ENCODE results near the gene KCTD20. TPM values are rescaled to one million over a fixed set of nuclear protein-coding genes. Genes with fewer than 3 reads are reported as not detected.
A peak's percentile ranks its signal among the peaks of the same experiment; 100 is the strongest.

Gene KCTD20
- total and polyA plus RNA-seq, 9 of the 15 experiments (the other 6 are each of a cell fraction or from before 2014, with no cell fraction given): 28.9 to 160 (median 70.6) TPM

DNA sequence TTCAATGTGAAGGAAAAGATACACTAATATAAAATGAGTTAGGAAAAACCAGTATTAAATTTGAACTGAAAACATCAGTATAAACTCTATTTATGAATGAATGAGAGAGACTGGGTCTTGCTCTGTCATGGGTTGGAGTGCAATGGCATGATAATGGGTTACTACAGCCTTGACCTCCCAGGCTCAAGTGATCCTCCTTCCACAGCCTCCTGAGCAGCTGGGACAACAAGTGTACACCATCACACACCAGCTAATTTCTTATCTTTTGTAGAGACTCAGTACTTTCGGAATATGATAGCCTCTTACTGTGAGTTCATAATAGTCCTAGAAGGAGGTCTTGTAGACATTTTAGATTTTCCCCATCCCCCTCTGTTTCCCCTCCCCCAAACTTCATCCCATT, 21.4 kb downstream of the KCTD20 start:
- Histone ChIP-seq H3K9ac (ENCODE audit: insufficient read depth in 1 of 2, low read depth in 2 of 2, low read length in 2 of 2) (no peak overlapping the region), H2AFZ (ENCODE audit: low read depth, low read length) (no peak overlapping the region), H4K20me1 (replicated peaks; ENCODE audit: control insufficient read depth, insufficient read depth, low read length) (no peaks in the 10 kb centered on the region; the same call in 1 of the 2 replicates), H3K4me2 (ENCODE audit: insufficient read depth, low read length) (no peak overlapping the region), H3K4me1 (replicated peaks in 1 of 2; ENCODE audit: control insufficient read depth in 2 of 2, insufficient read depth in 2 of 2, low read length in 2 of 2) (no peaks in the 10 kb centered on the region; a peak in 3 of 5 replicates), H3K36me3 (ENCODE audit: control insufficient read depth, insufficient read depth, low read length) (peaks cover 15% of the 10 kb centered on the region; the same call in 2 of the 3 replicates), H3K79me2 (ENCODE audit: control insufficient read depth, insufficient read depth, low read length) (peaks cover 93% of the 10 kb centered on the region), H3K9me1 (ENCODE audit: control insufficient read depth, insufficient read depth, low read length) (no peaks in the 10 kb centered on the region), H3K27ac (ENCODE audit: extremely low read depth, low read depth, low read length) (no peak overlapping the region), H3K9me3 (replicated peaks; ENCODE audit: control insufficient read depth, insufficient read depth, low read depth, low read length) (no peaks in the 10 kb centered on the region; the same call in 1 of the 2 replicates), H3K4me3 (no peak overlapping the region), H3K27me3 (ENCODE audit: control insufficient read depth in 2 of 2, insufficient read depth in 2 of 2, low read length in 2 of 2) (no peaks in the 10 kb centered on the region)
- TF ChIP-seq KDM1A (IDR thresholded peaks at IDR 0.05) (peak in 1 of 2 experiments; percentile 25; a peak in 1 of 4 replicates), POLR2G (IDR thresholded peaks at IDR 0.05; ENCODE audit: low read depth, low read length) (0 out of 2 replicates have a peak, but pooled peaks have one; percentile 12), TAF9B (IDR thresholded peaks at IDR 0.05; ENCODE audit: partially characterized antibody) (no peak)
- POLR2A ChIA-PET: interaction anchor here (0.6 to 1.0 kb wide), 3 partner anchors 8 to 145 kb away, joined by 3 to 4 read pairs (median 3); no protein-coding TSS in a partner anchor
- peak; percentile 54 for ATAC-seq
- in situ Hi-C loops (cut with MboI) (no loop called here), intact Hi-C loops (cut with micrococcal nuclease) (no loop called here)
- CTCF ChIA-PET (ENCODE audit: low intra/inter-chr PET ratio): no interaction called here
- WGBS (ENCODE audit: insufficient coverage, low coverage, missing lambda C conversion rate): 73% methylated on average over 1 of the region's 1 CpG
- BruUV-seq (replicated peaks): no TSS peak
- DNase-seq (ENCODE audit: extremely low read depth in 1 of 4, low spot score in 3 of 4): peak in 1 of 4 experiments; percentile 31
- no peak for FAIRE-seq

DNA sequence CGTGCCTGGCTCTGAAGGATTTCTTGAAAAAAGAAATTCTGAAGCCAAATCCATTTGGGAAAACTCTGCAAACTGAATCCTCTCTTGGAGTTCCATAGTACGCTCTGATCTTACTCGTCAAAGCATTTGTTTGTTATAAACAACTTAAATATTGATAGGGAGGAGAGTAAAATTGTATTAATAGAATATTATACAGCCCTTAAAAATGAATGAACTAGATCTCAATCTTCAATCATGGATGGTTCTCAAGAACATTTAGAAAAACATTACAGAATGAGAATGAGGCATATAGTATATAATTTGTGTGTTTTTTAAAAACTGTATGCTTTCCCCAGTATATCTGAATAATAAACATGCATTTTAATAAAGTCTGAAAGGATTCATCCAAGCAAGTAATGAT, 24.8 kb downstream of the KCTD20 start:
- FAIRE-seq: no peak
- no TSS peak for BruUV-seq (replicated peaks)

More for the DNA sequence above, 24.8 kb downstream of the KCTD20 start:
- ATAC-seq (no peak), DNase-seq (ENCODE audit: extremely low read depth in 1 of 4, low spot score in 3 of 4) (no peak)
- Histone ChIP-seq H3K79me2 (ENCODE audit: control insufficient read depth, insufficient read depth, low read length) (peaks cover 69% of the 10 kb centered on the region), H3K9me1 (ENCODE audit: control insufficient read depth, insufficient read depth, low read length) (no peaks in the 10 kb centered on the region), H3K27me3 (ENCODE audit: control insufficient read depth in 2 of 2, insufficient read depth in 2 of 2, low read length in 2 of 2) (no peaks in the 10 kb centered on the region), H3K4me3 (no peak overlapping the region), H3K9ac (ENCODE audit: insufficient read depth in 1 of 2, low read depth in 2 of 2, low read length in 2 of 2) (no peak overlapping the region), H3K9me3 (replicated peaks; ENCODE audit: control insufficient read depth, insufficient read depth, low read depth, low read length) (no peaks in the 10 kb centered on the region), H3K4me1 (replicated peaks in 1 of 2; ENCODE audit: control insufficient read depth in 2 of 2, insufficient read depth in 2 of 2, low read length in 2 of 2) (no peaks in the 10 kb centered on the region; a peak in 3 of 5 replicates), H2AFZ (ENCODE audit: low read depth, low read length) (no peak overlapping the region), H3K27ac (ENCODE audit: extremely low read depth, low read depth, low read length) (no peak overlapping the region), H3K4me2 (ENCODE audit: insufficient read depth, low read length) (no peak overlapping the region), H4K20me1 (replicated peaks; ENCODE audit: control insufficient read depth, insufficient read depth, low read length) (no peaks in the 10 kb centered on the region; the same call in 1 of the 2 replicates), H3K36me3 (ENCODE audit: control insufficient read depth, insufficient read depth, low read length) (peaks cover 39% of the 10 kb centered on the region)
- 89% methylated on average over 3 of the region's 3 CpGs for WGBS (ENCODE audit: insufficient coverage, low coverage, missing lambda C conversion rate)
- CTCF ChIA-PET (ENCODE audit: low intra/inter-chr PET ratio): no interaction called here
- in situ Hi-C loops (cut with MboI) (no loop called here), intact Hi-C loops (cut with micrococcal nuclease) (no loop called here)
- TF ChIP-seq, protein P1, sequence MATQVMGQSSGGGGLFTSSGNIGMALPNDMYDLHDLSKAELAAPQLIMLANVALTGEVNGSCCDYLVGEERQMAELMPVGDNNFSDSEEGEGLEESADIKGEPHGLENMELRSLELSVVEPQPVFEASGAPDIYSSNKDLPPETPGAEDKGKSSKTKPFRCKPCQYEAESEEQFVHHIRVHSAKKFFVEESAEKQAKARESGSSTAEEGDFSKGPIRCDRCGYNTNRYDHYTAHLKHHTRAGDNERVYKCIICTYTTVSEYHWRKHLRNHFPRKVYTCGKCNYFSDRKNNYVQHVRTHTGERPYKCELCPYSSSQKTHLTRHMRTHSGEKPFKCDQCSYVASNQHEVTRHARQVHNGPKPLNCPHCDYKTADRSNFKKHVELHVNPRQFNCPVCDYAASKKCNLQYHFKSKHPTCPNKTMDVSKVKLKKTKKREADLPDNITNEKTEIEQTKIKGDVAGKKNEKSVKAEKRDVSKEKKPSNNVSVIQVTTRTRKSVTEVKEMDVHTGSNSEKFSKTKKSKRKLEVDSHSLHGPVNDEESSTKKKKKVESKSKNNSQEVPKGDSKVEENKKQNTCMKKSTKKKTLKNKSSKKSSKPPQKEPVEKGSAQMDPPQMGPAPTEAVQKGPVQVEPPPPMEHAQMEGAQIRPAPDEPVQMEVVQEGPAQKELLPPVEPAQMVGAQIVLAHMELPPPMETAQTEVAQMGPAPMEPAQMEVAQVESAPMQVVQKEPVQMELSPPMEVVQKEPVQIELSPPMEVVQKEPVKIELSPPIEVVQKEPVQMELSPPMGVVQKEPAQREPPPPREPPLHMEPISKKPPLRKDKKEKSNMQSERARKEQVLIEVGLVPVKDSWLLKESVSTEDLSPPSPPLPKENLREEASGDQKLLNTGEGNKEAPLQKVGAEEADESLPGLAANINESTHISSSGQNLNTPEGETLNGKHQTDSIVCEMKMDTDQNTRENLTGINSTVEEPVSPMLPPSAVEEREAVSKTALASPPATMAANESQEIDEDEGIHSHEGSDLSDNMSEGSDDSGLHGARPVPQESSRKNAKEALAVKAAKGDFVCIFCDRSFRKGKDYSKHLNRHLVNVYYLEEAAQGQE (IDR thresholded peaks at IDR 0.05; ENCODE audit: borderline replicate concordance): no peak
- TF ChIP-seq, protein P1 (CRISPR knock-in tag; IDR thresholded peaks at IDR 0.05; ENCODE audit: low read depth): no peak
- no peak for TF ChIP-seq SAFB (IDR thresholded peaks at IDR 0.05; ENCODE audit: borderline replicate concordance, low read depth, low read length)
- TF ChIP-seq ZNF146 (CRISPR knock-in tag; IDR thresholded peaks at IDR 0.05; ENCODE audit: unreplicated experiment): peak; percentile 60
- TF ChIP-seq PPARD (CRISPR knock-in tag; IDR thresholded peaks at IDR 0.05): no peak
- POLR2A ChIA-PET: interaction anchor here (0.7 to 3.2 kb wide), 3 partner anchors 8 to 21 kb away, joined by 3 to 11 read pairs (median 3); no protein-coding TSS in a partner anchor
